HUES6 (cell line): ENCODE data around the gene NAT9.
A peak's percentile ranks its signal among the peaks of the same experiment; 100 is the strongest.

Source experiments
- H3K27ac ChIP-seq: 2 replicates; pipeline ENCODE4 v1.7.0; 2013; ENCODE audit warnings: low read depth, mild to moderate bottlenecking, low read length, inconsistent platforms
- H3K27me3 ChIP-seq: 2 replicates; pipeline ENCODE4 v1.6.1; 2013; ENCODE audit warnings: low read length; ENCODE audit not compliant: control insufficient read depth, insufficient read depth
- H3K36me3 ChIP-seq: 2 replicates; pipeline ENCODE4 v1.6.1; 2013; ENCODE audit warnings: low read length; ENCODE audit not compliant: control insufficient read depth, insufficient read depth
- H3K4me1 ChIP-seq: 2 replicates; pipeline ENCODE4 v1.6.1; 2013; ENCODE audit warnings: low read length; ENCODE audit not compliant: control insufficient read depth, insufficient read depth
- H3K4me3 ChIP-seq: 2 replicates; pipeline ENCODE4 v1.5.1; 2013; ENCODE audit warnings: low read depth, low read length
- H3K9ac ChIP-seq: one replicate; pipeline ENCODE4 v1.6.1; 2013; ENCODE audit warnings: mild to moderate bottlenecking, low read length
- H3K9me3 ChIP-seq: 2 replicates; pipeline ENCODE4 v1.6.1; 2013; ENCODE audit warnings: low read depth, low read length; ENCODE audit not compliant: control insufficient read depth, insufficient read depth

NAT9 gene

GRCh38 chr17:74742153-74742515, 34.0 kb downstream of the NAT9 start:
- H3K27me3 ChIP-seq: peaks cover 7% of the 10 kb centered on the region; the same call in 1 of the 2 replicates
- no peaks in the 10 kb centered on the region for H3K36me3 ChIP-seq
- no peak overlapping the region for H3K4me3 ChIP-seq
- peaks cover 44% of the 10 kb centered on the region for H3K4me1 ChIP-seq
- no peaks in the 10 kb centered on the region for H3K9me3 ChIP-seq
- no peak overlapping the region for H3K9ac ChIP-seq
- no peak overlapping the region for H3K27ac ChIP-seq

- H3K9me3 ChIP-seq: no peaks in the 10 kb centered on the region
- H3K27me3 ChIP-seq: peaks cover 20% of the 10 kb centered on the region
- H3K4me3 ChIP-seq: no peak overlapping the region
- no peaks in the 10 kb centered on the region for H3K36me3 ChIP-seq
- peaks cover 30% of the 10 kb centered on the region for H3K4me1 ChIP-seq
- no peak overlapping the region for H3K27ac ChIP-seq
- H3K9ac ChIP-seq: no peak overlapping the region
Measured at GRCh38 chr17:74740641-74741387, 35.3 kb downstream of the NAT9 start.

GRCh38 chr17:74740173-74740572, 36.0 kb downstream of the NAT9 start:
- H3K9me3 ChIP-seq: no peaks in the 10 kb centered on the region
- H3K27ac ChIP-seq: no peak overlapping the region
- no peaks in the 10 kb centered on the region for H3K36me3 ChIP-seq
- H3K4me3 ChIP-seq: no peak overlapping the region
- H3K9ac ChIP-seq: no peak overlapping the region
- H3K27me3 ChIP-seq: peaks cover 26% of the 10 kb centered on the region
- peaks cover 24% of the 10 kb centered on the region for H3K4me1 ChIP-seq

GRCh38 chr17:74739227-74739831, 36.8 kb downstream of the NAT9 start:
- Histone ChIP-seq H3K9me3 (no peaks in the 10 kb centered on the region), H3K27ac (no peak overlapping the region), H3K36me3 (no peaks in the 10 kb centered on the region), H3K4me3 (no peak overlapping the region), H3K4me1 (peaks cover 21% of the 10 kb centered on the region), H3K9ac (no peak overlapping the region), H3K27me3 (peaks cover 30% of the 10 kb centered on the region)

- no peak overlapping the region for H3K9ac ChIP-seq
- peak overlapping the region; percentile 77 for H3K4me3 ChIP-seq
- peaks cover 40% of the 10 kb centered on the region for H3K27me3 ChIP-seq
- H3K4me1 ChIP-seq: peaks cover 21% of the 10 kb centered on the region
- no peaks in the 10 kb centered on the region for H3K9me3 ChIP-seq
- no peak overlapping the region for H3K27ac ChIP-seq
- H3K36me3 ChIP-seq: no peaks in the 10 kb centered on the region
Measured at GRCh38 chr17:74738051-74738996, 37.8 kb downstream of the NAT9 start.

GRCh38 chr17:74737299-74738050, 38.7 kb downstream of the NAT9 start:
- Histone ChIP-seq H3K4me1 (peaks cover 21% of the 10 kb centered on the region), H3K27ac (no peak overlapping the region), H3K9ac (no peak overlapping the region), H3K36me3 (no peaks in the 10 kb centered on the region), H3K9me3 (no peaks in the 10 kb centered on the region), H3K4me3 (peak overlapping the region; percentile 77), H3K27me3 (peaks cover 41% of the 10 kb centered on the region)

GRCh38 chr17:74736513-74737298, 39.4 kb downstream of the NAT9 start, which contains the start of gene RAB37:
TSS of gene RAB37 (plus strand) at chr17:74737256. CDS start at chr17:74737273, 17 bp downstream.
- peaks cover 14% of the 10 kb centered on the region for H3K4me1 ChIP-seq
- no peaks in the 10 kb centered on the region for H3K9me3 ChIP-seq
- H3K9ac ChIP-seq: no peak within 1 kb of the TSS
- no peak within 1 kb of the TSS for H3K27ac ChIP-seq
- H3K27me3 ChIP-seq: peaks cover 41% of the 10 kb centered on the region
- H3K36me3 ChIP-seq: no peaks in the 10 kb centered on the region
- peak within 1 kb of the TSS; percentile 77 for H3K4me3 ChIP-seq

GRCh38 chr17:74734256-74734655, 41.9 kb downstream of the NAT9 start:
- peaks cover 48% of the 10 kb centered on the region for H3K27me3 ChIP-seq
- no peaks in the 10 kb centered on the region for H3K36me3 ChIP-seq
- H3K27ac ChIP-seq: no peak overlapping the region
- H3K4me3 ChIP-seq: no peak overlapping the region
- no peak overlapping the region for H3K9ac ChIP-seq
- peaks cover 11% of the 10 kb centered on the region for H3K4me1 ChIP-seq
- no peaks in the 10 kb centered on the region for H3K9me3 ChIP-seq

GRCh38 chr17:74733365-74734122, 42.6 kb downstream of the NAT9 start:
- H3K9me3 ChIP-seq: peaks cover 5% of the 10 kb centered on the region; the same call in 1 of the 2 replicates
- no peak overlapping the region for H3K9ac ChIP-seq
- H3K27ac ChIP-seq: no peak overlapping the region
- no peaks in the 10 kb centered on the region for H3K36me3 ChIP-seq
- H3K4me3 ChIP-seq: no peak overlapping the region
- peaks cover 7% of the 10 kb centered on the region for H3K4me1 ChIP-seq
- peaks cover 48% of the 10 kb centered on the region for H3K27me3 ChIP-seq
